Uterus (tissue), 4 donors: ENCODE data around the gene DPP10. TPM values are rescaled to one million over a fixed set of nuclear protein-coding genes. Genes with fewer than 3 reads are reported as not detected.
"Not testable (repeated sequence)": the region's sequence is repeated elsewhere in the genome, so short reads cannot be mapped to it uniquely, and the experiment has no call there.

Experiments
- DNase-seq, 2 donors: peaks; one replicate each; pipeline ENCODE4 v3.0.0-alpha.2; 2019 to 2020
- H3K27ac ChIP-seq, 2 donors: fragments of 200-600 bp; sonication (generic); 1 replicate in 1 of 2; 2 replicates in 1 of 2; pipeline ENCODE4 v1.5.1; 2016 to 2018
- H3K27me3 ChIP-seq, 2 donors: fragments of 200-600 bp; sonication (generic); one replicate each; pipeline ENCODE4 v1.5.1; 2018 to 2019; ENCODE audit warnings: control low read depth in 1 of 2
- H3K36me3 ChIP-seq, 2 donors: fragments of 200-600 bp; sonication (generic); one replicate each; pipeline ENCODE4 v1.5.1; 2019; ENCODE audit warnings: control low read depth in 1 of 2
- H3K4me1 ChIP-seq, 2 donors: fragments of 200-600 bp; sonication (generic); one replicate each; pipeline ENCODE4 v1.5.1; 2018 to 2019; ENCODE audit warnings: control low read depth in 1 of 2
- H3K4me3 ChIP-seq, 2 donors: fragments of 200-600 bp; sonication (generic); 1 replicate in 1 of 2; 2 replicates in 1 of 2; pipeline ENCODE4 v1.5.1; 2018 to 2019; ENCODE audit warnings: mild to moderate bottlenecking in 1 of 2
- H3K9me3 ChIP-seq, 2 donors: fragments of 200-600 bp; sonication (generic); one replicate each; pipeline ENCODE4 v1.5.1; 2019; ENCODE audit warnings: control low read depth in 1 of 2
- CTCF ChIP-seq, 4 experiments: fragments of 200-600 bp in 2 of 4; fragments of 450-650 bp in 2 of 4; sonication (generic) in 2 of 4; IDR thresholded peaks; one replicate each; pipeline ENCODE4 v1.5.1; 2016 to 2019; ENCODE audit warnings: antibody characterized with exemption in 4 of 4, mild to moderate bottlenecking in 2 of 4, moderate library complexity in 1 of 4
- POLR2A ChIP-seq, 2 donors: fragments of 450-650 bp; IDR thresholded peaks; one replicate each; pipeline ENCODE4 v1.6.1; 2016; ENCODE audit warnings: antibody characterized with exemption in 2 of 2, mild to moderate bottlenecking in 1 of 2, moderate library complexity in 1 of 2
- intact Hi-C: fragments of 100-400 bp; cut with DNase I; formaldehyde crosslinking; loops from one replicate; pipeline ENCODE4 v1.15.1; 2023; ENCODE audit warnings: low total_unique reads
- total RNA-seq, 4 donors: library from RNA; depleted of rRNA in 3 of 4; stranded (reverse); fragments of >200 nt in 3 of 4; gene quantifications; one replicate each; pipeline versions ENCODE4 v1.1.0 to v1.2.4, GENCODE V29; 2014 to 2023
- donor health status: DM: yes; HTN: yes; CAD: no.

The DPP10 gene
- total RNA-seq, 4 donors from 2014 or later, result 33.0 TPM; not detected in 3

DNA sequence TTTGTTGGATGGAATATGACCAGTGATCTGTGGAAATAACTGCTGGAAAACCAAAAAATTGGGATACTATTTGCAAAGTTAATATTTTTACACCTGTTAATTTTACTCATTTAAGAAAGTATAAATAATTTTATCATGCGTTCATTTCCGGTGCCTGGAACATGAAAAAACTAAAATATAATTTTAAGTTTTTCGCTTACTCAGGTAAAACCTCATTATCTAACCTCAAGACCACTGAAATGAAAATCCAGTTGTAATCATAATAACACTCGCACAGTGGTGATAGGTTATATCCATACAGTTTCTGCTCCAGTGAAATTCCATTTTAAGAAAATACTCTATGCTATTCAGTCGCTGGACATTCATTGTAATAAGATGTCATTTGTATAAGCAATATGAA is 517.9 kb downstream of the DPP10 start:
- Histone ChIP-seq H3K4me3 (no peak overlapping the region), H3K27ac (no peak overlapping the region), H3K4me1 (no peaks in the 10 kb centered on the region), H3K27me3 (no peaks in the 10 kb centered on the region), H3K9me3 (no peaks in the 10 kb centered on the region), H3K36me3 (no peaks in the 10 kb centered on the region)
- intact Hi-C loops, result no loop called here
- TF ChIP-seq POLR2A (IDR thresholded peaks at IDR 0.05), result no peak
- TF ChIP-seq CTCF (IDR thresholded peaks at IDR 0.05), result no peak
- DNase-seq, result no peak

GRCh38 chr2:114962532-114962931 is 520.1 kb downstream of the DPP10 start:
- DNase-seq, result no peak
- Histone ChIP-seq H3K9me3 (no peaks in the 10 kb centered on the region), H3K4me1 (no peaks in the 10 kb centered on the region), H3K36me3 (no peaks in the 10 kb centered on the region), H3K27me3 (no peaks in the 10 kb centered on the region), H3K27ac (no peak overlapping the region), H3K4me3 (no peak overlapping the region)
- TF ChIP-seq POLR2A (IDR thresholded peaks at IDR 0.05) (no peak), CTCF (IDR thresholded peaks at IDR 0.05) (no peak)
- intact Hi-C loops, result no loop called here

- DNase-seq, result no peak
- intact Hi-C loops, result no loop called here
- no peaks in the 10 kb centered on the region for H3K27me3 ChIP-seq
- TF ChIP-seq POLR2A (IDR thresholded peaks at IDR 0.05), result no peak
- TF ChIP-seq CTCF (IDR thresholded peaks at IDR 0.05), result no peak
- H3K4me1 ChIP-seq, result no peaks in the 10 kb centered on the region
- H3K27ac ChIP-seq, result no peak overlapping the region
- H3K4me3 ChIP-seq, result no peak overlapping the region
- no peaks in the 10 kb centered on the region for H3K9me3 ChIP-seq
- no peaks in the 10 kb centered on the region for H3K36me3 ChIP-seq
Observed at GRCh38 chr2:114968748-114969400, 526.4 kb downstream of the DPP10 start.

- DNase-seq, H3K27ac ChIP-seq, H3K9me3 ChIP-seq, H3K4me1 ChIP-seq, H3K36me3 ChIP-seq, H3K27me3 ChIP-seq, intact Hi-C loops, H3K4me3 ChIP-seq: not testable (repeated sequence)
Observed at GRCh38 chr2:115004321-115004720, 561.9 kb downstream of the DPP10 start.

DNA sequence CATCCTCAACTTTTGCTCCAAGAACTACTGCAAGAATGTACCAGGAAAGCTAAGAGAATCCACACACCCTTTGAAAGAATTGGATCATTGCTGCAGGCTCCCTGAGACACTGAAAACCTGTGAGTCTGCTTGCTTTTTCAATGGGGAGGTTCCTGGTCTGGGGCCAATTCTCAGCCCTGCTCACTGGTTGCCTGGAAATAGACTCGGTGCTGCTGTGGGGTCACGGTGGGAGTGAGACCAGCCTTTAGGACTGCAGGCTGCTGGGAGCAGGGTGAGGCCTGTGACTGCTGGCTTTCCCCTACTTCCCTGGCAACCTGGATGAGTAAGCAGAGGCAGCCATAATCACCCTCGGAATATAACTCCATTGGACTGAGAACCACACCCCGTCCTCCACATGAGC is 569.3 kb downstream of the DPP10 start:
- H3K9me3 ChIP-seq, result no peaks in the 10 kb centered on the region
- H3K4me3 ChIP-seq, result no peak overlapping the region
- intact Hi-C loops, result no loop called here
- DNase-seq, result no peak
- H3K27ac ChIP-seq, result no peak overlapping the region
- H3K36me3 ChIP-seq, result no peaks in the 10 kb centered on the region
- H3K27me3 ChIP-seq, result no peaks in the 10 kb centered on the region
- TF ChIP-seq POLR2A (IDR thresholded peaks at IDR 0.05) (no peak), CTCF (IDR thresholded peaks at IDR 0.05) (no peak)
- H3K4me1 ChIP-seq, result no peaks in the 10 kb centered on the region

- DNase-seq, H3K4me3 ChIP-seq, H3K27ac ChIP-seq, H3K27me3 ChIP-seq, intact Hi-C loops, H3K36me3 ChIP-seq, H3K9me3 ChIP-seq, H3K4me1 ChIP-seq: not testable (repeated sequence)
Observed at GRCh38 chr2:115022013-115022412, 579.6 kb downstream of the DPP10 start.
